ENCODE data around the gene ZNF184.
"Not testable (repeated sequence)": the region's sequence is repeated elsewhere in the genome, so short reads cannot be mapped to it uniquely, and the experiment has no call there.

The ZNF184 gene

DNA sequence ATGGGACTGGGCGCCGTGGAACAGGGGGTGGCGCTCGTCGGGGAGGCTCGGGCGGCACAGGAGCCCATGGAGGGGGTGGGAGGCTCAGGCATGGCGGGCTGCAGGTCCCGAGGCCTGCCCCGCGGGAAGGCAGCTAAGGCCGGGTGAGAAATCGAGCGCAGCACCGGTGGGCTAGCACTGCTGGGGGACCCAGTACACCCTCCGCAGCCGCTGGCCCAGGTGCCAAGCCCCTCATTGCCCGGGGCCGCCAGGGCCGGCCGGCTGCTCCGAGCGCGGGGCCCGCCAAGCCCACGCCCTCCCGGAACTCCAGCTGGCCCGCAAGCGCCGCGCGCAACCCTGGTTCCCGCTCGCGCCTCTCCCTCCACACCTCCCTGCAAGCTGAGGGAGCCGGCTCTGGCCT lies 48.1 kb downstream of the ZNF184 start:
- not testable (repeated sequence) for DNase-seq (ENCODE audit: low read depth, low spot score)

DNA sequence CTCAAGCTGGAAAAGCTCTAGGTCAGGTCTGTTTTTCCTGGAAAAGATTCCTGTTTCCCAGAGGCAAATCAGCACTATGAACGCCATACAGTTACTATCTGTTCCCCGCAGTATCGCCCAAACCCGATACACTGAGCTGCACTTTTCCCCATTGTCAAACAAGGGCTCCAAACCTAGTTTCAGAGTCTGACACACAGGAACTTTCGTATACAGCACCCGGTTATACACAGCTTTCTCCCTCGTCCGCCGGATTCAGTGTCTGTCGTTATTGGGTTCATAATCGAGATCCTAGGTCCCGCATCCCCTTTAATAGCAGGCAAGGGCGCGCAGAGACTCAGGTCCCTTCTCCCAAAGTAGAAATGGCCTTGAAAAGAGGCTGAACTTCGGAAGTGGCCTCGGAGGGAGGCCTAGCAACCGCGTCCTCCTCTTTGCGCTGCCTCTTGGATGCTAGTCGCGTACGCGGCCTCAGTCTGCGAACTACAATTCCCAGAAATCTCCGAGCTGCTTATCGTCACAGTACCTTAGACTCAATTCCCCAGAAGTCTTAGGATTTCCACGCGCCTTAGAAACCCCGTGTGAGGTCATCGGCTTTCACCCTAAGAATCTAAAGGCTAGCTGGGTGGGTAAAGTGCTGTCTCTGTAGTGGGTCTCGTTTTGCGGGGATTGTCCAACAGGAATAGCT lies 50.1 kb downstream of the ZNF184 start:
- no peak for DNase-seq (ENCODE audit: low read depth, low spot score)

DNA sequence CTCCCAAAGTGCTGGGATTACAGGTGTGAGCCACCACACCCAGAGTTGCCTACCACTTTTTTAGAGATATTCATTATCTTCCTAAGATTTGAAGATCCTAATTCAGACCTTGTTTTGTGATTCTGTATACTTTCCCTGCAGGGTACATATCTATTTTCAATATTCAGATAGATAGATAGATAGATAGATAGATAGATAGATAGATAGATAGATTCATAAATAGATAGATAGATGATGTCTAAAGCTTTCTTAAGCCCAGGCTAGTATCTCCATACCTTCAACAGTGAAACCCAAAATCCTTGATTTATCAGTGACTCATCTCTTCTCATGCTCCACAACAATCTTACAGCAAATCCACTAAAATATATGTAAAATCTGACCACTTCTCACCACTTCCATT lies 53.5 kb downstream of the ZNF184 start:
- no peak for DNase-seq (ENCODE audit: low read depth, low spot score)

DNA sequence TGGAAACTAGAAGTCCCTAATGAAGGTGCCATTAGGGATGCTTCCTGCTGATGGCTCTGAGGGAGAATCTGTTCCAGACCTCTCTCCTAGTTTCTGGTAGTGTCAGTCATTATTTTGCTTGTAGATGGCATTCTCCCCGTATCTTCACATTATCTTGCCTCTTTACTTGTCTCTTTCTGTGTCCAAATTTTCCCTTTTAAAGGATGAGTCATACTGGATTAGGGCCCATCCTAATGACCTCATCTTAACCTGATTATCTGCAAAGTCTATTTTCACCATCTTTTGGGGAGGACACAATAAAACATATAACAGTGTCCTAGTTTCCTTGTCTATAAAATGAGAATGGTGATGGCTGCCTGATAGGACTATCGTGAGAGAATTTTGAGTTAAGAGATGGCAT lies 57.0 kb downstream of the ZNF184 start:
- DNase-seq (ENCODE audit: low read depth, low spot score): no peak

DNA sequence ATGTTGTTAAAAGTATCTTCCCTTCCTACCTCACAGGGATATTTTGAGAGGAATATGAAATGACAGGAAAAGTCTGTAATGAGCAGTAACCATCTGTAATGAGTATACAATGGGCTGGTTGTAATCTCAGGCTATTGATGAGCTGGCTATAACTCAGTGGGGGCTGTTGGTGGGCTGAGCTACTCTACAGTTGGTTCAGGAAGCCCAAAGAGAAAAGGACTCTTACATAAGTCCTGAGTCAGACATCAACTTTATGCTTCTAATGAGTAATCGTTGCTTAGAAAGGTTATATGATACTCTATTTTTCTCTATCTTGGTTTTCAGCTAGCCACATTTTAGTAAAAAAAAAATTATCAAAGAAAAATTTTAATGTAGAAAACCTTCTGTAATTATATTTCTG lies 57.9 kb downstream of the ZNF184 start:
- no peak for DNase-seq (ENCODE audit: low read depth, low spot score)

DNA sequence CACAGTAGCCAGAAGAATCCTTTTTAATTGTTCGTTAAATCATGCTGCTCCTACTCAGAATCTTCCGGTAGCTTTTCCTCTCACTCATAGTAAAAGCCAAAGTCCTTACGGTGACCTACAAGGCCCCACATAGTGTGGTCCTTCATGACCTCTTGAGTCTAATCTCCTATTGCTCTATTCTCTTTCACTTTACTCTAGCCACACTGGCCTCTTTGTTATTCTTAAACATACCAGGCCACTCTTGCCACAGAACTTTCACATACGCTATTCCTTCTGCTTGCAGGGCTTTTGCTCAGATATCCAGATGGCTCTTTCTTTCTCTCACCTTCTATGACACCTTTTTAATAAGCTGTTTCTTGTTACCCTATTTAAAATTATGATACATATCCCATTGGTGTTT lies 58.6 kb downstream of the ZNF184 start:
- DNase-seq (ENCODE audit: low read depth, low spot score): no peak

DNA sequence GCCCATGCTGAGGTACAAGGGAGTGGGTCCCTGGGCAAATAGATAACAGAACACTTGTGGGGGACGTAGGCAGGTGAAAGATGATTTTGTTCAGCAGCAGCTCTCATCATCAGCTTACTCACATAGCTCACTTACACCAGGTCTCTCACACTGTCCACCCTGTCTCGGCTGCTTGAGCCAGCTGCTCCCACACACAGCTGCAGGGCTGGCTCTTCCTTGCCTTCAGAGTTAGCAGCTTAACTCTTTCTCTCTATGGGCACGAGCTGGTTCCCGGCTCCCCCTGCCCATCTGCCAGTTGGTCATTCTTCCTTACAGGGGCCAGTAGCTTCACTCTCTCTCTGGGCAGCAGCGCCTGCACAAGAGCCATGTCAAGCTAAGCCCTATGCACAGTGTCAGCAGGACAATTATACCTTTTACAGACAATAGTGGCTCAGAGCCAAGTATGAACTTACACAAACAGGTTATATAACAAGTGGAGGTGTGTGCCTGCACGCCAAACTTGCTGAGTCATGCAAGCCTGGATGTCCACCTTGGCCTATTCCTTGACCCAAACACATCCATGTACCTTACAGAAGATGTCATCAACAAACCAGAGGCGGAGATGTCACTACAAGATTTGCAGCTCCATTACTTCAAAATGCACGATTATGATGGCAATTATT lies 65.6 kb downstream of the ZNF184 start:
- no peak for DNase-seq (ENCODE audit: low read depth, low spot score)

DNA sequence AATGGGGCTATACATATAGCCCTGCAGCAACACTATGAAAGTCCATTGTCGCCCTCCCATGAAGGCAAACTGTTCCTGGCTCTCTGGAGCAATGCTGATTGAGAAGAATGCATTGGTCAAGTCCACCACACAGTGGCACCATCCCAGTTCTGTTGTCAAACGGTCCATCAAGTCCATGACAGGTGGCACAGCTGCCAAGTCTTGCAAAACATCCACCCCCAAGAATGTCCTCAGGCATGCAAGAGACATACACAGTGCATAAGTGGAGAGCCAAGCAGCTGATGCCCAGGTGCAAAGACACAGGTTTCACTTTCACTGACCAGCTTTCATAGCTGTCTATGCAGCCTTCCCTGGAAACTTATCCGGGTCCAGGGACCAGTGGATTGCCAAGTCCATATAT lies 66.8 kb downstream of the ZNF184 start:
- no peak for DNase-seq (ENCODE audit: low read depth, low spot score)

DNA sequence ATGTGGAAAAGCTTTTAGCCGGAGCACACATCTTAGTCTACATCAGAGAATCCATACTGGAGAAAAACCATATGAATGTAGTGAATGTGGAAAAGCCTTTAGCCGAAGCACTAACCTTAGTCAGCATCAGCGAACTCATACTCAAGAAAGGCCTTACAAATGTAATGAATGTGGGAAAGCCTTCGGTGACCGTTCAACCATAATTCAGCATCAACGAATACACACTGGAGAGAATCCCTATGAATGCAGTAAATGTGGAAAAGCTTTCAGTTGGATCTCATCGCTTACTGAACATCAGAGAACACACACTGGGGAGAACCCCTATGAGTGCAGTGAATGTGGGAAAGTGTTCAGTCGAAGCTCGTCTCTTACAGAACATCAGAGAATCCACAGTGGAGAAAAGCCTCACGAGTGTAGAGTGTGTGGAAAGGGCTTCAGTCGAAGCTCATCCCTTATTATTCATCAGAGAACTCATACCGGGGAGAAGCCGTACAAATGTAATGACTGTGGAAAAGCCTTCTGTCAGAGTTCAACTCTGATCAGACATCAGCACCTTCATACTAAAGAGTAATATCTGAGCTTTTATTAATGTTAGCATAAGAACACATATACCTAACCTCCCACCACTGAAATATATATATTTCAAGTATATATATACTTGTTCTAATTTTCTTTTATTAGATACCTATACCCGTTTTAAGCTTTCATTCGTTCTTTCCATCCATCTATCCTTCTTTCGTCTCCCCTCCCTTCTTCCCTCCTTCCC lies 71.8 kb downstream of the ZNF184 start:
- no peak for DNase-seq (ENCODE audit: low read depth, low spot score)

Data from ELF-1 (cell line).